Measurements from ENCODE around the gene C19orf47. TPM values are rescaled to one million over a fixed set of nuclear protein-coding genes. Genes with fewer than 3 reads are reported as not detected.
A peak's percentile ranks its signal among the peaks of the same experiment; 100 is the strongest.

The C19orf47 gene
- total RNA-seq, 1 donor from 2014 or later: 10.6 TPM

DNA sequence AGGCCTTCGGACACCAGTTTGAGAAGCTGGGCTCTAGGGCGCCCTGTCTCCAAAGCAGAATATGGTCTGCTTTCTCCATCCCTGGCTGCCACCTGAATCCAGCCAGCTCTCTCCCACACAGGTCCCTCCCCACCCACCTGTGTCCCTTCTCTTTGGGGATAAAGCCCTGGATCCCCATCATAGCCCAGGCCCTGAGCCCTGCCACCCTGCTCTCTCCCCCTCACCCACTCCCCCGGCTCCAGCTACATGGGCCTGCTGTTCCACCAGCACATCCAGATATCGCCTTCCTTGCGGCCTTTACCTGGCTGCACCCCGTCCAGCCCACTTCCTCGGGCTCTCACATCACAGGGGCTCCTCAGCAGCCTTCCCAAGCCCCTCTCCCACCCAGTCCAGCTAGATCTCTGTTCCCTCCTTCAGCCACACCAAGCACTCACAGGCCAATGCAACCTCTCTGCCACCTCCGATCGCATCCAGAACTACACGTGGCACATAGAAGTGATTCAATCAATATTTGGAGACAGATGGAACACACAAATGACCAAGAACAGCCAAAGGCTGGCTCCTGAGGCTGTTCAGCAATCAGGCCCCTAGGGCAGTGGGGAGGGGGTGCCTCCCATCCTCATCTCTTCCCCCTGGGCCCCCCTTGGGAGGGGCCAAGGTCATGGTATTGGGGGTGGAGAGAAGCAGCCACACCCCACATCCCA is 70.7 kb downstream of the C19orf47 start:
- no peaks in the 10 kb centered on the region for H3K36me3 ChIP-seq
- H3K9me3 ChIP-seq (ENCODE audit: low read depth): no peaks in the 10 kb centered on the region
- peaks cover 73% of the 10 kb centered on the region for H4K20me1 ChIP-seq (ENCODE audit: low read depth)
- no peak overlapping the region for H3K9ac ChIP-seq
- no peak overlapping the region for H2AFZ ChIP-seq (replicated peaks)
- peak overlapping the region; percentile 33 for H3K27ac Mint-ChIP-seq
- TF ChIP-seq EZH2phosphoT487 (IDR thresholded peaks at IDR 0.05) (no peak), EZH2 (IDR thresholded peaks at IDR 0.05) (no peak)
- TF ChIP-seq, protein P1, sequence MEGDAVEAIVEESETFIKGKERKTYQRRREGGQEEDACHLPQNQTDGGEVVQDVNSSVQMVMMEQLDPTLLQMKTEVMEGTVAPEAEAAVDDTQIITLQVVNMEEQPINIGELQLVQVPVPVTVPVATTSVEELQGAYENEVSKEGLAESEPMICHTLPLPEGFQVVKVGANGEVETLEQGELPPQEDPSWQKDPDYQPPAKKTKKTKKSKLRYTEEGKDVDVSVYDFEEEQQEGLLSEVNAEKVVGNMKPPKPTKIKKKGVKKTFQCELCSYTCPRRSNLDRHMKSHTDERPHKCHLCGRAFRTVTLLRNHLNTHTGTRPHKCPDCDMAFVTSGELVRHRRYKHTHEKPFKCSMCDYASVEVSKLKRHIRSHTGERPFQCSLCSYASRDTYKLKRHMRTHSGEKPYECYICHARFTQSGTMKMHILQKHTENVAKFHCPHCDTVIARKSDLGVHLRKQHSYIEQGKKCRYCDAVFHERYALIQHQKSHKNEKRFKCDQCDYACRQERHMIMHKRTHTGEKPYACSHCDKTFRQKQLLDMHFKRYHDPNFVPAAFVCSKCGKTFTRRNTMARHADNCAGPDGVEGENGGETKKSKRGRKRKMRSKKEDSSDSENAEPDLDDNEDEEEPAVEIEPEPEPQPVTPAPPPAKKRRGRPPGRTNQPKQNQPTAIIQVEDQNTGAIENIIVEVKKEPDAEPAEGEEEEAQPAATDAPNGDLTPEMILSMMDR (IDR thresholded peaks at IDR 0.05): no peak
- H3K36me3 Mint-ChIP-seq: peaks cover 4% of the 10 kb centered on the region
- no peaks in the 10 kb centered on the region for H3F3A ChIP-seq (ENCODE audit: low read depth)
- peaks cover 39% of the 10 kb centered on the region for H3K4me1 Mint-ChIP-seq
- H3K27ac ChIP-seq: no peak overlapping the region
- H3K27me3 Mint-ChIP-seq (ENCODE audit: insufficient read depth, low read depth): peaks cover 11% of the 10 kb centered on the region
- peaks cover 8% of the 10 kb centered on the region for H3K4me1 ChIP-seq
- no peak overlapping the region for H3K4me2 ChIP-seq
- peaks cover 97% of the 10 kb centered on the region for H3K79me2 ChIP-seq (ENCODE audit: low read depth)
- H3K9me3 Mint-ChIP-seq: no peaks in the 10 kb centered on the region
- DNase-seq (ENCODE audit: low spot score): no peak
- H3K27me3 ChIP-seq: no peaks in the 10 kb centered on the region
- no peak overlapping the region for H3K4me3 ChIP-seq
- H3K4me3 Mint-ChIP-seq: no peak overlapping the region

DNA sequence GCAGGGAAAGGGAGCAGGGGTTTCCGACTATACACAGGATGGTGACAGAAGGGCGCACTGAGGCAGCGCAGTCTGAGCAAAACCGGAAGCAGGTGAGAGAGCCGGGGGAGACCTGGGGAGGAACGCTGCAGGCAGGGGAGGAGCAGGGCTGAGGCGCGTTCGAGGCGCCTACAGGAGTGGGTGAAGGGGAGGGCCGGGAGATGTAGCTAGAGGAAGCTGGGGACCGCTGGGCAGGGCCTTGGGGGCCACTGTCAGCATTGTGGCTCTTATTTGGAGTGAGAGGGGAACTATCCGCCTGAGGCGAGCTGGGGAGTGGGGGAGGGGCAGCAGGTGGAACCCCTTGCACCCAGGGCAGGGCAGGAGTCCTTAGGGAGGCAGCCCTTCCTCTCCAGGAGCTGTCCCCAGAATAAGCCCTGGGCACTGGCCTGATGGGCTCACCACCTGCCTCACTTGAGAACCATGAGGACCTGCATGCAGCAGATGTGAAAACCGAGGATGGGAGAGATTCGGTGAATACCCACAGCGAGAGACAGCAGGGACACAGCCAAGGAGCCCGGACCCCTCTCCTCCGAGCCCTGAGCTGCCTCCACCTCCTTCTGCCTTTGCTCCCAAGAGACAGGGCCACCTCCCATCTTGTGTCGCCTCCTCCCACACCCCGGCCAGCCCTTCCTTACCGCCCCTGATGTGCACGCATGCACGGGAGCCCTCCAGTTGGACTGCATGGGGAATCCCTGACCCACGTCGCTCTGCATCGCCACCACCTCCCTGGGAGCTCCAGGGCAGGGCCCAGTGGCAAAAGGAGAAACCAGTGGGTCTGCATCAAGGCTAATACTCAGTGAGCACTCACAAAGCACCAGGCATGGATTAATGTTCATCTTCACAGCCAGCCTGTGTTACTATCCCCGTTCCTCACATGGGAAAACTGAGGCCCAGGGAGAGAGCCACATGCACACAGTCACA is 73.3 kb downstream of the C19orf47 start:
- H3K36me3 ChIP-seq: no peaks in the 10 kb centered on the region
- no peak overlapping the region for H3K4me2 ChIP-seq
- peaks cover 4% of the 10 kb centered on the region for H3K36me3 Mint-ChIP-seq
- H2AFZ ChIP-seq (replicated peaks): no peak overlapping the region
- TF ChIP-seq, protein P1 (IDR thresholded peaks at IDR 0.05): no peak
- no peak for TF ChIP-seq EZH2 (IDR thresholded peaks at IDR 0.05)
- TF ChIP-seq EZH2phosphoT487 (IDR thresholded peaks at IDR 0.05): no peak
- no peaks in the 10 kb centered on the region for H3K9me3 ChIP-seq (ENCODE audit: low read depth)
- no peaks in the 10 kb centered on the region for H3F3A ChIP-seq (ENCODE audit: low read depth)
- H3K4me3 Mint-ChIP-seq: no peak overlapping the region
- H4K20me1 ChIP-seq (ENCODE audit: low read depth): peaks cover 70% of the 10 kb centered on the region
- H3K27ac Mint-ChIP-seq: no peak overlapping the region
- H3K27ac ChIP-seq: no peak overlapping the region
- H3K9me3 Mint-ChIP-seq: no peaks in the 10 kb centered on the region
- peaks cover 7% of the 10 kb centered on the region for H3K27me3 Mint-ChIP-seq (ENCODE audit: insufficient read depth, low read depth)
- no peaks in the 10 kb centered on the region for H3K27me3 ChIP-seq
- peaks cover 8% of the 10 kb centered on the region for H3K4me1 ChIP-seq
- H3K9ac ChIP-seq: no peak overlapping the region
- DNase-seq (ENCODE audit: low spot score): no peak
- H3K4me1 Mint-ChIP-seq: peaks cover 32% of the 10 kb centered on the region
- peaks cover 97% of the 10 kb centered on the region for H3K79me2 ChIP-seq (ENCODE audit: low read depth)
- no peak overlapping the region for H3K4me3 ChIP-seq

DNA sequence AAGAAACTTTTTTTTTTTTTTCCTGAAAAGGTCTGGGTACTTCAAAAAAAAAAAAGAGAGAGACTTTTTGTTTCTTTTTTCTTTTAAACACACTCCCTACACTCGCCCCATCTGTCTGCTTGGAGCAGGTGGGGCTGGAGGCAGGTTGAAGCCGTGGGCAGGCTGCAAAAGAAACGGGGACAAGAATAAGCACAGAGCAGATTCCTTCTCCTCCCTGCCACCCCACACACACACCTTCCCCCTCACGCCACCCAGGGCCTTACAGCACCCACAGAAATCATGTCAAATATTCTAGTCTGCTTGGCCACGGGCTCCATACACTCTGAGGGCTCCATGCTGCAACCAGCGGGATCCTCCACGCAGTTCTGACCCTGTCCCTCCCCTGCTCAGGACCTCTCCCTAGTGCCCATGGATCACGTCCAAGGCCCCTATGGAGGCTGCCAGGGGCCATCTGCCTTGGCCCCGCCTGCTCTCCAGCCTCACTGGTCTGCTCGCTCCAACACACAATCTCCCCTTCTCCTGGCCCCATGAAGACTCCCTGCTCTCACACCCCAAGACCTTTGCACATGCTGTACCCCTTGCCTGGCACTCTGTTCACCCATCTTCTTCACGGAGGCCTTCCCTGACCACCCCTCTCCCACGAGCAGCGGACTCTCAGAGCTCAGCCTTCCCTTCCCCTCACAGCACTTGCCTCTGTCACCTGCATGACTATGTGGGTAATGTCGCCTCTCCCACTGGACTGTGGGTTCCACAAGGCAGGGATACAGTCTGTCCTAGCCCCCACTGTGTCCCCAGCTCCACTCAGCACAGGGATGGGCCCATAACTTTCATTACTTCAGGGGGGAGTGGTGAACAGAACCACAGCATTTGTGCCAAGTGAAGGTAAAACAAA is 74.5 kb downstream of the C19orf47 start:
- H3K9ac ChIP-seq: no peak overlapping the region
- no peak overlapping the region for H3K4me2 ChIP-seq
- Mint-ChIP-seq H3K4me1 (peaks cover 38% of the 10 kb centered on the region), H3K9me3 (no peaks in the 10 kb centered on the region), H3K4me3 (no peak overlapping the region), H3K27ac (peak overlapping the region; percentile 11), H3K36me3 (peaks cover 7% of the 10 kb centered on the region), H3K27me3 (ENCODE audit: insufficient read depth, low read depth) (peaks cover 7% of the 10 kb centered on the region)
- H3K27me3 ChIP-seq: no peaks in the 10 kb centered on the region
- no peaks in the 10 kb centered on the region for H3F3A ChIP-seq (ENCODE audit: low read depth)
- peaks cover 8% of the 10 kb centered on the region for H3K4me1 ChIP-seq
- no peak overlapping the region for H3K27ac ChIP-seq
- H3K36me3 ChIP-seq: no peaks in the 10 kb centered on the region
- H4K20me1 ChIP-seq (ENCODE audit: low read depth): peaks cover 69% of the 10 kb centered on the region
- no peak for DNase-seq (ENCODE audit: low spot score)
- peaks cover 95% of the 10 kb centered on the region for H3K79me2 ChIP-seq (ENCODE audit: low read depth)
- no peak for TF ChIP-seq EZH2 (IDR thresholded peaks at IDR 0.05)
- TF ChIP-seq, protein P1 (IDR thresholded peaks at IDR 0.05): no peak
- TF ChIP-seq EZH2phosphoT487 (IDR thresholded peaks at IDR 0.05): no peak
- no peak overlapping the region for H2AFZ ChIP-seq (replicated peaks)
- H3K4me3 ChIP-seq: no peak overlapping the region
- no peaks in the 10 kb centered on the region for H3K9me3 ChIP-seq (ENCODE audit: low read depth)

All from neural progenitor cell (in vitro differentiated cells).